ENCODE results near the gene REEP3.
"Not testable (repeated sequence)": the region's sequence is repeated elsewhere in the genome, so short reads cannot be mapped to it uniquely, and the experiment has no call there.

The REEP3 gene, protein sequence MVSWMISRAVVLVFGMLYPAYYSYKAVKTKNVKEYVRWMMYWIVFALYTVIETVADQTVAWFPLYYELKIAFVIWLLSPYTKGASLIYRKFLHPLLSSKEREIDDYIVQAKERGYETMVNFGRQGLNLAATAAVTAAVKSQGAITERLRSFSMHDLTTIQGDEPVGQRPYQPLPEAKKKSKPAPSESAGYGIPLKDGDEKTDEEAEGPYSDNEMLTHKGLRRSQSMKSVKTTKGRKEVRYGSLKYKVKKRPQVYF

GRCh38 chr10:63520500-63521415 is at the start of gene REEP3:
REEP3 (plus strand) TSS chr10:63521401; CDS start chr10:63521546, 145 bp downstream.
- peak within 1 kb of the TSS; percentile 92 for H3K27ac Mint-ChIP-seq
- H3K36me3 Mint-ChIP-seq (ENCODE audit: low read depth): peaks cover 37% of the 10 kb centered on the region
- no peaks in the 10 kb centered on the region for H3K9me3 Mint-ChIP-seq
- H3K4me1 Mint-ChIP-seq (ENCODE audit: low read depth): peaks cover 79% of the 10 kb centered on the region
- DNase-seq: peak; percentile 74
- H3K4me3 Mint-ChIP-seq: peak within 1 kb of the TSS; percentile 87
- H3K27me3 Mint-ChIP-seq: no peaks in the 10 kb centered on the region

DNA sequence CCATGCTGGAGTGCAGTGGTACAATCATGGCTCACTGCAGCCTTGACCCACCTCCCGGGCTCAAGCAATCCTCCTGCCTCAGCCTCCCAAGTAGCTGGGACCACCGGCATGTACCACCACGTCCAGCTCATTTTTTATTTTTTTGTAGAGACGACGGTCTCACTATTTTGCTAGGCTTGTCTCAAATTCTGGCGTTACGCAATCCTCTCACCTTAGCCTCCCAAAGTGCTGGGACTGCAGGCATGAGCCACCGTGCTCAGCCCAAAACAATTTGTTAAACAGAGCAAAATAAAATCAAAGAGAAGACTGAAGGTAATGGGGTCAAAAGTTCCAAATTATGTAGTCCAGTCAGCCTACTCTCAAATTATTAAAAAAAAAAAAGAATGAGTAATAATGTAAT is 46.7 kb upstream of the REEP3 start:
- Mint-ChIP-seq H3K36me3 (ENCODE audit: low read depth) (peaks cover 2% of the 10 kb centered on the region), H3K4me1 (ENCODE audit: low read depth) (peaks cover 30% of the 10 kb centered on the region), H3K27me3 (no peaks in the 10 kb centered on the region), H3K27ac (no peak overlapping the region), H3K4me3 (no peak overlapping the region), H3K9me3 (no peaks in the 10 kb centered on the region)
- DNase-seq: no peak

DNA sequence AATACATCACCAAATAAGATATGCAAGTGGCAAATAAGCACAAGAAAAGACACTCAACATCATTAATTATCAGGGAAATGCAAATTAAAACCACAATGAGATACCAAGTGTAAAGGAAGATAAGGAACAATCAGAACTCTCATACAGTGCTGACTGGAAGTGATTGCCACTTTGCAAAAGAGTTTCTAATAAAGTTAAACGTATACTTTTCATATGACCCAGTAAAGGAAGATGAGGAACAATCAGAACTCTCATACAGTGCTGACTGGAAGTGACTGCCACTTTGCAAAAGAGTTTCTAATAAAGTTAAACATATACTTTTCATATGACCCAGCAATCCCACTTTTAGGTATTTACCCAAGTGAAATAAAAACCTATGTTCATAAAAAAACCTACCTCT is 43.3 kb upstream of the REEP3 start:
- H3K4me1 Mint-ChIP-seq (ENCODE audit: low read depth): peaks cover 31% of the 10 kb centered on the region
- H3K27ac Mint-ChIP-seq: no peak overlapping the region
- peaks cover 2% of the 10 kb centered on the region for H3K36me3 Mint-ChIP-seq (ENCODE audit: low read depth)
- DNase-seq: no peak
- H3K27me3 Mint-ChIP-seq: no peaks in the 10 kb centered on the region
- no peak overlapping the region for H3K4me3 Mint-ChIP-seq
- no peaks in the 10 kb centered on the region for H3K9me3 Mint-ChIP-seq

- H3K36me3 Mint-ChIP-seq (ENCODE audit: low read depth): peaks cover 2% of the 10 kb centered on the region
- peaks cover 32% of the 10 kb centered on the region for H3K4me1 Mint-ChIP-seq (ENCODE audit: low read depth)
- no peaks in the 10 kb centered on the region for H3K27me3 Mint-ChIP-seq
- no peaks in the 10 kb centered on the region for H3K9me3 Mint-ChIP-seq
- H3K27ac Mint-ChIP-seq: no peak overlapping the region
- H3K4me3 Mint-ChIP-seq: no peak overlapping the region
- DNase-seq: no peak
Observed at GRCh38 chr10:63478564-63478963, 42.6 kb upstream of the REEP3 start.

DNA sequence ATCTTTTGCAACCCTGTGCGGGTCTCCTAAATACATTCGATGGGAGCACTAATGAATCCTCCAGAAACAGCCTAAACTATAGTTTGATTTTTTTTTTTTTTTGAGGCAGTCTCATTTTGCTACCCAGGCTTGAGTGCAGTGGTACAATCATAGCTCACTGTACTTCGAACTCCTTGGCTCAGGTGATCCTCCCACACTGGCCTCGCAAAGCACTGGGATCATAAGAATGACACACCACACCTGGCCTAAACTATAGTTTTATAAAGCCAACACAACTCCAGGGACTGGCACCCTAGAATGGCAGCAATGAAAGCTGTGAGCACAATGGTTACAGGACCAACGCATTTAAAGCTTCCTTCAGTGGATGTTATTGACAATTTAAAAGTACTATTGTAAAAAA is 41.0 kb upstream of the REEP3 start:
- Mint-ChIP-seq H3K27me3 (no peaks in the 10 kb centered on the region), H3K36me3 (ENCODE audit: low read depth) (peaks cover 2% of the 10 kb centered on the region), H3K9me3 (no peaks in the 10 kb centered on the region), H3K4me3 (no peak overlapping the region), H3K4me1 (ENCODE audit: low read depth) (peaks cover 30% of the 10 kb centered on the region), H3K27ac (no peak overlapping the region)
- no peak for DNase-seq

- Mint-ChIP-seq H3K4me3 (no peak overlapping the region), H3K4me1 (ENCODE audit: low read depth) (peaks cover 28% of the 10 kb centered on the region), H3K27ac (no peak overlapping the region), H3K36me3 (ENCODE audit: low read depth) (no peaks in the 10 kb centered on the region), H3K9me3 (no peaks in the 10 kb centered on the region), H3K27me3 (no peaks in the 10 kb centered on the region)
- no peak for DNase-seq
Observed at GRCh38 chr10:63481815-63482421, 39.3 kb upstream of the REEP3 start.

DNA sequence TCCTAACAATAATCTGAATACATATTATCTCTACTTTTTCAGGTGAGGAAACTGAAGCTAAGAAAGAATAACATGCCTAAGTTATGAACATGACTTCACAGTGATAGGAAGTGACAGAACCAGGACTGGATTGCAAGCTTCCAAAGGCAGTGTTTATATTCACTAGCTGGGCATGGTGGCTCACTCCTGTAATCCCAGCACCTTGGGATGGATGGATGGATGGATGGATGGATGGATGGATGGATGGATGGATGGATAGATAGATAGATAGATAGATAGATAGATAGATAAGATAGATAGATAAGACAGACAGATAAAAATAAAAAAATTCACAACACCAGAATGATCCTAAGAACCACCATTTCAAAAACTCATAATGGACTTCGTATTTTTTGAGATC is 37.2 kb upstream of the REEP3 start:
- Mint-ChIP-seq H3K27me3 (no peaks in the 10 kb centered on the region), H3K36me3 (ENCODE audit: low read depth) (no peaks in the 10 kb centered on the region), H3K27ac (no peak overlapping the region), H3K9me3 (no peaks in the 10 kb centered on the region), H3K4me1 (ENCODE audit: low read depth) (peaks cover 21% of the 10 kb centered on the region), H3K4me3 (no peak overlapping the region)
- no peak for DNase-seq

DNA sequence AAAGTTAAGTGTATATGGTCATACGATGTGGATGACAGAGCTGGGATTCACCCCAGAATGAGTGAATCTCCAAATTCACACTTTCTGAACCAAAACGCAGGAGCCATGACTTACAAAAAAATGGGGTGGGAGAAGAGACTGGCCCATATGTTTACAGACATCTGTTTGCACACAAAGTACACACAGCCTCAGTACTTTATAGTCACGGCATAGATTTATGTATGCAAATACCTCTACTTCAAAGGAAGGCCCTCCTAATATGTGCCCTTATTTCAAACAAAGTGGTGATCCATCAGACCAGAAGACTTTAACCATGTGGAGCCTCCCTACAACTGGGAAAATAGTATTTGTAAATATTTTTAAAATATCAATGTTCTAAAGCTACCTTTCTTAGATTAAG is 33.2 kb upstream of the REEP3 start:
- H3K36me3 Mint-ChIP-seq (ENCODE audit: low read depth): peaks cover 2% of the 10 kb centered on the region
- H3K27me3 Mint-ChIP-seq: no peaks in the 10 kb centered on the region
- H3K4me3 Mint-ChIP-seq: no peak overlapping the region
- no peak overlapping the region for H3K27ac Mint-ChIP-seq
- no peak for DNase-seq
- H3K4me1 Mint-ChIP-seq (ENCODE audit: low read depth): peaks cover 16% of the 10 kb centered on the region
- H3K9me3 Mint-ChIP-seq: no peaks in the 10 kb centered on the region

DNA sequence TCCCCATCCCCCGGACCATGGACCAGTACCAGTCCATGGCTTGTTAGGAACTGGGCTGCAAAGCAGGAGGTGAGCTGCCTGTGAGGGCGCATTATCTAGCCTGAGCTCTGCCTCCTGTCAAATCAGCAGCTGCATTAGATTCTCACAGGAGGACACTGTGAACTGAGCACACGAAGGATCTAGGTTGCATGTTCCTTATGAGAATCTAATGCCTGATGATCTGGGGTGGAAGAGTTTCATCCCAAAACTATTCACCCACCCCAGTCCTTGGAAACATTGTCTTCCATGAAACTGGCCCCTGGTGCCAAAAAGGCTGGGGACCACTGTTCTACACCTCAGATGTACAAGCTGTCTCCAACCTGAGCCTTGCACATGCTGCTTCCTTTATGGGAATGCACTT is 31.4 kb upstream of the REEP3 start:
- no peak overlapping the region for H3K27ac Mint-ChIP-seq
- no peak overlapping the region for H3K4me3 Mint-ChIP-seq
- no peaks in the 10 kb centered on the region for H3K9me3 Mint-ChIP-seq
- DNase-seq: no peak
- peaks cover 16% of the 10 kb centered on the region for H3K4me1 Mint-ChIP-seq (ENCODE audit: low read depth)
- peaks cover 2% of the 10 kb centered on the region for H3K36me3 Mint-ChIP-seq (ENCODE audit: low read depth)
- no peaks in the 10 kb centered on the region for H3K27me3 Mint-ChIP-seq

DNA sequence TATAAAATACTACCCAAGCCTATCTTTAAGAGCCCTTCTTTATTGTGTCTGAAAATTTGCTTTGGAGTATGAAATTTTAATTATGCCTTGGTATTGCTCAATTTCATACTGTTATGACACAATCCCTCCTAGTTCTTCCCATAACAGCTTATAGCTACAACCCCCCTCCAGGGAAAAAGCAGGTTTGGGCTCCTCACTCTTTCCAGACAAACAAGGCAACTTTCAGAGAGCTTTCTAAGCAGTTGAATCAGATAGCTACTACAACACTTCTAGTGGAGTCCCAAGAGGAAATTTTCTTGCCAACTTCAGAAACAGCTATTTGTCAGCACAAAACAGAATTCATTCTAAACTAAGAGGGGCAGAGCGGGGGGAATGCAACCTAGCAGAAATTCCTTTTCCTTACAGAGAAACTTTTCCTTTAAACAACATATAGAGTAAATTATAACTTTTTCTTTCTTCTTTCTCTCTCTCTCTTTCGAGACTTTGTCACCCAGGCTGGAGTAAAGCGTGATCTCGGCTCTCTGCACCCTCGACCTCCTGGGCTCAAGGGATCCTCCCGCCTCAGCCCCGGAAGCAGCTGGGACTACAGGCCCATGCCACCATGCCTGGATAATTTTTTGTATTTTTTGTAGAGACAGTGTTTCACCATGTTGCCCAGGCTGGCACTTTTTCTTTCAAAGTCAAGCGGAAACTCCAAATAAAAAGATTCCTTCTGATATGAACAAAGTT is 29.4 kb upstream of the REEP3 start:
- Mint-ChIP-seq H3K27me3 (no peaks in the 10 kb centered on the region), H3K4me3 (no peak overlapping the region), H3K4me1 (ENCODE audit: low read depth) (peaks cover 18% of the 10 kb centered on the region), H3K36me3 (ENCODE audit: low read depth) (peaks cover 12% of the 10 kb centered on the region), H3K9me3 (no peaks in the 10 kb centered on the region), H3K27ac (peak overlapping the region; percentile 3)
- no peak for DNase-seq

DNA sequence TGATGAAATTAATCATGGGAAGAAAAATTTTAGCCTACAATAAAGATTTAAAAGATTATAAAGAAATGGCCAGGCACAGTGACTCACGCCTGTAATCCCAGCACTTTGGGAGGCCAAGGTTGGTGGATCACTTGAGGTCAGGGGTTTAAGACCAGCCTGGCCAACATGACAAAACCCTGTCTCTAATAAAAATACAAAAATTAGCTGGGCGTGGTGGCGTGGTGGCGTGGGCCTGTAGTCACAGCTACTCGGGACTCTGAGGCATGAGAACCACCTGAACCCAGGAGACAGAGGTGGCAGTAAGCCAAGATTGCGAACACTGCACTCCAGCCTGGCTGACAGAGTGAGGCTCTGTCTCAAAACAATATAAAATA is 28.9 kb upstream of the REEP3 start:
- not testable (repeated sequence) for H3K27me3 Mint-ChIP-seq, DNase-seq, H3K4me3 Mint-ChIP-seq, H3K27ac Mint-ChIP-seq, H3K9me3 Mint-ChIP-seq
- Mint-ChIP-seq H3K36me3 (ENCODE audit: low read depth) (peaks cover 15% of the 10 kb centered on the region), H3K4me1 (ENCODE audit: low read depth) (peaks cover 21% of the 10 kb centered on the region)

DNA sequence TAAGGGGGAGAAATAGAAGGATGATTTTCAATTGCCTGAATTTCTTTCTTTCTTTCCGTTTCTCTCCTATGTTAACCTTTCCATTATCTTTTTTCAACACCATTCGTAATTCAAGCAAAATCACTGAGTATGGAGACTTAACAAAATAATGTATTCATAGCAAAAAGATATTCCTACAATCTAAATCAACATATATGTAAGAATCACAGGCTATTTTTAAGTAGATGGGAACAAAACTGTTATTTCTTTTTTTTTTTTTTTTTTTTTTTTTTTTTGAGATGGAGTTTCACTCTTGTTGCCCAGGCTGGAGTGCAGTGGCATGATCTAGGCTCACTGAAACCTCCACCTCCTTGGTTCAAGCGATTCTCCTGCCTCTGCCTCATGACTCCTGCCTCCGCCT is 28.2 kb upstream of the REEP3 start:
- H3K4me3 Mint-ChIP-seq: no peak overlapping the region
- DNase-seq: no peak
- peaks cover 15% of the 10 kb centered on the region for H3K36me3 Mint-ChIP-seq (ENCODE audit: low read depth)
- peaks cover 28% of the 10 kb centered on the region for H3K4me1 Mint-ChIP-seq (ENCODE audit: low read depth)
- no peaks in the 10 kb centered on the region for H3K27me3 Mint-ChIP-seq
- H3K9me3 Mint-ChIP-seq: no peaks in the 10 kb centered on the region
- no peak overlapping the region for H3K27ac Mint-ChIP-seq

DNA sequence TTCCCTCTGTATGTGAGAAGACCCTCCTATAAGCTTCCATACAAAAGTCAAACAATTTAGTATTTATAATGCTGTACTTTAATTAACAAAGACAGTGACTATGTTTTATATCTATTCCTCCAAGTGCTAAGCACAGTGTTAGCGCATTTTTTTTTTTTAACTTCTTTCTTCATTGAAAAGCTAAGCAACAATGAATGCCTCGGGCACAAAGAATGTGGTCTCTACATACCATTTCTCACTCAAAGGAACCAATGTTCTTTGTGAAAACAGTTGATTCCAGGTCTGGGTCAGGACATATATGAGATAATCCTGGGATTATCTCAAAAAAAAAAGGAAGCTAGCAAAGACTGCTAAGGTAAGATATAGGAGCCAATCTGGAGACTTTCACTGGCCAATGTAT is 26.2 kb upstream of the REEP3 start:
- H3K4me3 Mint-ChIP-seq: no peak overlapping the region
- H3K27ac Mint-ChIP-seq: no peak overlapping the region
- no peak for DNase-seq
- no peaks in the 10 kb centered on the region for H3K9me3 Mint-ChIP-seq
- H3K27me3 Mint-ChIP-seq: no peaks in the 10 kb centered on the region
- peaks cover 20% of the 10 kb centered on the region for H3K36me3 Mint-ChIP-seq (ENCODE audit: low read depth)
- H3K4me1 Mint-ChIP-seq (ENCODE audit: low read depth): peaks cover 28% of the 10 kb centered on the region

DNA sequence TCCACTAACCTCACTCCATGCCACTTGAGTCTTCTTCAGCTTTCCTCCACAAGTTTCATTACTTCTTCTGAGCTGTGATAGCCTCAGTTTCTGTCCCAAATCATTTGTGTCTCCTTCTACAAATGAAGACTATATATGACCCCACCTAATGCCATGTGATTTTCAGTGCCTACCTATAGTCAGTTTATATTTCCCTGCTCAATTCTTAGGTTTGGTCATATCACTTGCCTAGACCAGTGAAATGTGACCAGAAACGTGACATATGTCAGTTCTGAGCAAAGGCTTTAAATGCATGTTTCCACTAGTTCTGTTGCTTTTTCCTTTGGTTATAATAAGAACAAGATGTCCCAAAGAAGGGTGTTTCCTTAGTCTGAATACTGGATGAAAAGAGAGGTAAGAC is 24.6 kb upstream of the REEP3 start:
- H3K4me1 Mint-ChIP-seq (ENCODE audit: low read depth): peaks cover 27% of the 10 kb centered on the region
- no peak overlapping the region for H3K4me3 Mint-ChIP-seq
- no peaks in the 10 kb centered on the region for H3K9me3 Mint-ChIP-seq
- no peak overlapping the region for H3K27ac Mint-ChIP-seq
- no peaks in the 10 kb centered on the region for H3K27me3 Mint-ChIP-seq
- DNase-seq: no peak
- peaks cover 26% of the 10 kb centered on the region for H3K36me3 Mint-ChIP-seq (ENCODE audit: low read depth)
